ENCODE measurements around the gene SUCLG2. TPM values are rescaled to one million over a fixed set of nuclear protein-coding genes. Genes with fewer than 3 reads are reported as not detected.
A peak's percentile ranks its signal among the peaks of the same experiment; 100 is the strongest.

Gene SUCLG2
- total and polyA plus RNA-seq, 11 donors, result 41.6 to 119 (median 77.6) TPM

GRCh38 chr3:67500709-67501108 is 153.7 kb downstream of the SUCLG2 start:
- no peak for DNase-seq
- TF ChIP-seq CTCF (IDR thresholded peaks at IDR 0.05) (no peak), POLR2A (IDR thresholded peaks at IDR 0.05) (no peak)
- Histone ChIP-seq H3K36me3 (peaks cover 0 to 18% (median 3%) of the 10 kb centered on the region in 9 donors), H3K4me3 (no peak overlapping the region), H3K4me1 (peaks cover 0 to under 1% (median 0%) of the 10 kb centered on the region in 12 donors), H3K9me3 (no peaks in the 10 kb centered on the region), H3K27ac (no peak overlapping the region), H3K27me3 (no peaks in the 10 kb centered on the region)
- ATAC-seq, result no peak
- intact Hi-C loops (cut with DNase I), result no loop called here
- WGBS, 4 donors, result 74 to 93% (median 90%) methylated on average over 2 of the region's 2 CpGs

DNA sequence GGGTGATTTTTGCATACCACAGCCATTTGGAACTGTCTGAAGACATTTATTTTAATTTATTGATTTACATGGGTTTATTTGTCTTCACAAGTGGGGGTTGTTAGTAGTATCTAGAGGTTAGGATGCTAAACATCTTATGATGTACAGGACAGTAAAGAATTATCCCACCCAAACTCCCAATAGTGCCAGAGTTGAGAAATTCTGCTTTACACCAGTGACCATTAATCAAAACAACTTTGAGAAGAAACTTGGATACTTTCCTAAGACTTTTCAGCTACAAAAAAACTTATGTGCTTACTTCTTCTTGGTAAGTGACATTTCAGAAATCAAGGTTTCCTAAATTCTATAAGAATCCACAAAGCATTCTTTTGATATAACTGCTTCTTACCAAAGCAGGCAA is 156.7 kb downstream of the SUCLG2 start:
- intact Hi-C loops (cut with DNase I), result no loop called here
- Histone ChIP-seq H3K27me3 (no peaks in the 10 kb centered on the region), H3K36me3 (peaks cover 0 to 34% (median 13%) of the 10 kb centered on the region in 9 donors), H3K4me3 (no peak overlapping the region), H3K27ac (no peak overlapping the region), H3K9me3 (no peaks in the 10 kb centered on the region), H3K4me1 (peaks cover 0 to 4% (median 0%) of the 10 kb centered on the region in 12 donors)
- DNase-seq, result no peak
- ATAC-seq, result no peak
- no peak for TF ChIP-seq POLR2A (IDR thresholded peaks at IDR 0.05)
- TF ChIP-seq CTCF (IDR thresholded peaks at IDR 0.05), result no peak

DNA sequence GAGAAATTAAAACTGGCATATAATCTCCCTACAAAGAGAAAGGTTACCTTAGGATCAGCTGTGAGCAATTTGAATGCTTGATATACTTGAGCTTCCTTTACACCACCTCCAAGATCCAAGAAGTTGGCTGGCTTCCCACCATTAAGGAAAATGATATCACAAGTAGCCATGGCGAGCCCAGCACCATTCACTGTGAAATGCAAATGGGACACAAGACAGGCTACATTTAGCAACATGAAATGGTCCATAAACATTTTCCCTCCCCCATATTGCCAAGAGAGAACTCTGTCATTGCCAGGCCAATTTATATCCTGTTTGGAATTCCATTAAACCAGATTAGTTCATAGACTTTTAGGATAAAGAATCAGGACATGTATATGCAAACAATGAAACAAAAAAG is 158.7 kb downstream of the SUCLG2 start:
- Histone ChIP-seq H3K9me3 (no peaks in the 10 kb centered on the region), H3K4me1 (peaks cover 0 to 4% (median 0%) of the 10 kb centered on the region in 12 donors), H3K27ac (no peak overlapping the region), H3K4me3 (no peak overlapping the region), H3K36me3 (peaks cover 0 to 33% (median 13%) of the 10 kb centered on the region in 9 donors), H3K27me3 (no peaks in the 10 kb centered on the region)
- no peak for TF ChIP-seq POLR2A (IDR thresholded peaks at IDR 0.05)
- TF ChIP-seq CTCF (IDR thresholded peaks at IDR 0.05), result no peak
- ATAC-seq (no peak), DNase-seq (no peak)
- intact Hi-C loops (cut with DNase I), result no loop called here
- 50 to 72% (median 65%) methylated on average over 1 of the region's 1 CpG for WGBS, 4 donors

- peak in 3 of 4 donors; percentile 36 to 51 (median 46) for ATAC-seq
- Histone ChIP-seq H3K36me3 (peaks cover 0 to 28% (median 13%) of the 10 kb centered on the region in 9 donors), H3K9me3 (no peaks in the 10 kb centered on the region), H3K27ac (no peak overlapping the region), H3K4me1 (peaks cover 0 to 10% (median 0%) of the 10 kb centered on the region in 12 donors), H3K4me3 (no peak overlapping the region), H3K27me3 (no peaks in the 10 kb centered on the region)
- intact Hi-C loops (cut with DNase I), result no loop called here
- DNase-seq, result no peak
- 45 to 61% (median 56%) methylated on average over 3 of the region's 3 CpGs for WGBS, 4 donors
- no peak for TF ChIP-seq CTCF (IDR thresholded peaks at IDR 0.05)
- TF ChIP-seq POLR2A (IDR thresholded peaks at IDR 0.05), result no peak
Observed at GRCh38 chr3:67493808-67494207, 160.6 kb downstream of the SUCLG2 start.
